Mucosa of rectum (tissue), 2 donors: Measurements from ENCODE around the gene DENND1A.

Experiments used
- H3K27ac ChIP-seq, 2 donors: one replicate each; pipeline ENCODE4 v1.7.0; 2013; ENCODE audit warnings: inconsistent platforms in 2 of 2, low read depth in 2 of 2, low read length in 2 of 2
- H3K27me3 ChIP-seq, 2 donors: one replicate each; pipeline ENCODE4 v1.7.0; 2013; ENCODE audit warnings: low read length in 2 of 2; ENCODE audit not compliant: control insufficient read depth in 2 of 2, insufficient read depth in 2 of 2
- H3K36me3 ChIP-seq, 2 donors: one replicate each; pipeline ENCODE4 v1.7.0; 2013; ENCODE audit warnings: low read length in 2 of 2; ENCODE audit not compliant: control insufficient read depth in 2 of 2, insufficient read depth in 2 of 2
- H3K4me1 ChIP-seq, 2 donors: one replicate each; pipeline ENCODE4 v1.7.0; 2013; ENCODE audit warnings: low read length in 2 of 2, mild to moderate bottlenecking in 1 of 2; ENCODE audit not compliant: control insufficient read depth in 2 of 2, insufficient read depth in 2 of 2
- H3K4me3 ChIP-seq, 2 donors: one replicate each; pipeline ENCODE4 v1.7.0; 2013; ENCODE audit warnings: low read length in 2 of 2
- H3K9ac ChIP-seq, 2 donors: one replicate each; pipeline ENCODE4 v1.7.0; 2013; ENCODE audit warnings: low read length in 2 of 2, low read depth in 1 of 2, mild to moderate bottlenecking in 1 of 2
- H3K9me3 ChIP-seq, 2 donors: one replicate each; pipeline ENCODE4 v1.7.0; 2013; ENCODE audit warnings: low read length in 2 of 2; ENCODE audit not compliant: control insufficient read depth in 2 of 2
- donor health status: healthy.
- donor health status: Normal muscosa, but diverticular disease.

The DENND1A gene

DNA sequence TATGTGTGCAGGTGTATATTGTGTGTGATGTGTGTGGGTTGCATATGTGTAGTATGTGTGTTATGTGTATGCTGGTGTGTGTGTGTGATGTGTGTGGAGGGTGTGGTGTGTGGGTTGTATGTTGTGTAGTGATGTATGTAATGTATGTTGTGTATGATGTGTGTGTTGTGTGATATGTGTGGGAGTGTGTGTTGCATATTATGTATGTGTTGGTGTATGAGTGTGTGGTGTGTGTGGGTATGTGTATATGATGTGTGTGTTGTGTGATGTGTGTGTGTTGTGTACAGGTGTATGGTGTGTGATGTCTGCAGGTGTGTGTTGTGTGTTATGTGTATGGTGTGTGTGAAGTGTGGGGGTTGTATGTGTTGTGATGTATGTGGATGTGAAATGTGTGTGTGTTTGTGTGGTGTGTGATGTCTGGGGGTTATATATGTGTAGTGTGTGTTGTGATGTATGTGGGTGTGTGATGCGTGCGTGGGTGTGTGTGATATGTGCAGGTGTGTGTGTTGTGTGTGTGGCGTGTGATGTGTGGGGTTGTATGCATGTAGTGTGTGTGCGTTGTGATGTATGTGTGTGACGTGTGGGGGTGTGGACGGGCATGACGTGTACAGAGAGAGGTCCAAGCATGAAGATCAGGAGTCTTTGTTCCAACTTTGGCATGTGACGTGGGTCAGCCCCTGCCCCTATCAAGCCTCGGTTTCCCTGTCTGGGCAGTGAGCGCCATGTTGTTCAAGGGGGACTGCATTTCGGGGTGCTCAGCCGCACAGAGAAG is 582.5 kb downstream of the DENND1A start:
- H3K27me3 ChIP-seq, result no peaks in the 10 kb centered on the region
- H3K27ac ChIP-seq, result no peak overlapping the region
- no peaks in the 10 kb centered on the region for H3K9me3 ChIP-seq

DNA sequence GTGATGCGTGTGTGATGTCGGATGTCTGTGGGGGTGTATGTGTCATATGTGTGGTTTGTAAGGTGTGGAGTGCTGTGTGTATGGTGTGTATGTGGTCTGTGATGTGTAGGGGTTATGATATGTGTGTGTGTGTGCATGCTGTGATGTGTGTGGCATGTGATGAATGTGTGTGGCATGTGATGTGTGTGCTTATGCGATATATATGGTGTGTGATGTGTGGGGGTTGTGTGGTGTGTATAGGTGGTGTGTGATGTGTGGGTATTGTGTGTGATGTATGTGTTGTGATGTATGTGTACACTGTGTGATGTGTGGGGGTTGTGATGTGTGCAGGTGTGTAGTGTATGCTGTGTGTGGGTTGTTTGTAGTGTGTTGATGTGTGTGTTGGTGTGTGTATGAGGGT is 583.1 kb downstream of the DENND1A start:
- Histone ChIP-seq H3K9me3 (no peaks in the 10 kb centered on the region), H3K4me3 (no peak overlapping the region), H3K36me3 (no peaks in the 10 kb centered on the region), H3K9ac (no peak overlapping the region), H3K27me3 (no peaks in the 10 kb centered on the region), H3K4me1 (peaks cover 2 to 3% of the 10 kb centered on the region in 2 donors), H3K27ac (no peak overlapping the region)

More for the DNA sequence above, 582.5 kb downstream of the DENND1A start:
- Histone ChIP-seq H3K4me3 (peak overlapping the region in 1 of 2 donors; percentile 6), H3K4me1 (peaks cover 2 to 3% of the 10 kb centered on the region in 2 donors), H3K9ac (peak overlapping the region in 1 of 2 donors; percentile 23), H3K36me3 (no peaks in the 10 kb centered on the region)

DNA sequence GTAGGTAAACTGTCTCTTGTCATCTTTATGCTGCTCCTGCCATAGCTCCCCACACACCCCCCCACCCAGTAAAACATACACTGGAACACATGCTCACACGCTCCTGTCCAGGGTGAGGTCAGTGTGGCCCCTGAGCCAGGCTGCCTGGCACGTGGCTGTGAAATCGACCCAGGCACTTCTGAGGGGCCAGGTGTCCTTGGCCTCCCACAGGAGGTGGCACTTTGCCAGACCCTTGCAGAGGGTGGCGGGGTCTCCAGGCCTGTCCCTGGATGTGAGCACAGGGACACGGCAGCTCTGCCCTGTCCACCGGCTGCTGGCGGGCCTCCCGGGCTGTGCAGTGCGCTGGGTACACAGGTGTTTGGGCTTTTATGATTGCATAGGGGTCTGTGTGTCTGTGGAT is 583.9 kb downstream of the DENND1A start:
- H3K4me1 ChIP-seq, result peaks cover 2 to 3% of the 10 kb centered on the region in 2 donors

DNA sequence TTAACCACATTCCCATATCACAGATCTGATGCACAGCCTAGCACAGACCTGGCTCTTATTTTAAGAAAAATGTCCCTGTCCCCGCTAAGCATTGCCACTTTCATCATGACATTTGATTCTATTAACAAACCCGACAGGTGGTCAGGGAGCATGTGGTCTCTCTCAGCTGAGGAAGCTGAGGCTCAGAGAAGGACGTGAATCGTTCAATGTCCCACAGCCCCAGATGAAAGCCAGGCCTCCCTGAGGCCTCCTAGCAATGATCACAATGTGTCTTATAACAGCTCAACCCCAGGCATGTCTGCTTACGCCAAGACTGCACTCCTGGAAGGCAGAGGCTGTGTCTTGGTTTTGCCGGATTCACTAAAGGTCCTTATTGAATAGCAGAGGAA is 584.4 kb downstream of the DENND1A start:
- Histone ChIP-seq H3K36me3 (no peaks in the 10 kb centered on the region), H3K27ac (no peak overlapping the region), H3K27me3 (no peaks in the 10 kb centered on the region), H3K4me3 (no peak overlapping the region), H3K9me3 (no peaks in the 10 kb centered on the region), H3K4me1 (peaks cover 2 to 3% of the 10 kb centered on the region in 2 donors), H3K9ac (no peak overlapping the region)

More for the DNA sequence above, 583.9 kb downstream of the DENND1A start:
- Histone ChIP-seq H3K36me3 (no peaks in the 10 kb centered on the region), H3K4me3 (no peak overlapping the region), H3K9ac (no peak overlapping the region), H3K9me3 (no peaks in the 10 kb centered on the region), H3K27me3 (no peaks in the 10 kb centered on the region), H3K27ac (no peak overlapping the region)

DNA sequence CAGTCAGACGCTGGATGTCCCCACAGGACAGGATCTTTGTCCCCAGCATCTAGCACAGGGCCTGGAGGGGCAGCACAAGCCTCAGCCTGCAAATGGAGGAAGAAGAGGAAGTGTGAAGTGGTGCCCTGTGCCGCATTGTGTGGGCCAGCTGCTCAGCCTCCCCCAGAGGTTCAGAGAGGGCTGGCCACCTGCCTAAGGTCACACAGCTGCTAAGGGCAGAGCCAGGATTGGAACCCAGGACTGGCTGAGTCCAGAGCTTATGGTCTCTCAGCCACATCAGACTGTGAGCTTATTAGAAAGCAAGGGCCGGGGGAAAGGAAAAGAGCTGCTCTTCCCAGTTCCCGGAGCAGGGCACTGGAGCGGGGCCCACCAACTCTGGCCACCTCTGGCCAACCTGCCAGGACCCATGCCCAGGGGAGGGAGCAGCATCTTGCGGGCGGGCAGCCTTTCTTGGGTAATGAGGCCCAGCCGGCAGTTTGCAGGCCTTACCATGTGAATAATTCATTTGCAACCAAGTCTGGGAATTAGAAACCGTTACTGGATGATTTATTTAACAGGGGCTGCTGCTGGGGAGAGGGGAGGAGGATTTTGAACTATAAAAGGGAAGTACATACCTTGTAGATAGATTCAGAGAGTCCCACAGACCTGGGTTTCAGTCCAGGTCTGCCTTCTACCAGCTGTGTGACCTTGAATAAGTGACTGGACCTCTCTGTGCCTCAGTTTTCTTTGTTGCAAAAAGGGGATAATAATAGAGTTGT is 585.6 kb downstream of the DENND1A start:
- Histone ChIP-seq H3K4me1 (peaks cover 3 to 8% of the 10 kb centered on the region in 2 donors), H3K27ac (peak overlapping the region in 1 of 2 donors; percentile 3), H3K36me3 (no peaks in the 10 kb centered on the region), H3K27me3 (no peaks in the 10 kb centered on the region), H3K9me3 (no peaks in the 10 kb centered on the region), H3K9ac (no peak overlapping the region), H3K4me3 (no peak overlapping the region)

DNA sequence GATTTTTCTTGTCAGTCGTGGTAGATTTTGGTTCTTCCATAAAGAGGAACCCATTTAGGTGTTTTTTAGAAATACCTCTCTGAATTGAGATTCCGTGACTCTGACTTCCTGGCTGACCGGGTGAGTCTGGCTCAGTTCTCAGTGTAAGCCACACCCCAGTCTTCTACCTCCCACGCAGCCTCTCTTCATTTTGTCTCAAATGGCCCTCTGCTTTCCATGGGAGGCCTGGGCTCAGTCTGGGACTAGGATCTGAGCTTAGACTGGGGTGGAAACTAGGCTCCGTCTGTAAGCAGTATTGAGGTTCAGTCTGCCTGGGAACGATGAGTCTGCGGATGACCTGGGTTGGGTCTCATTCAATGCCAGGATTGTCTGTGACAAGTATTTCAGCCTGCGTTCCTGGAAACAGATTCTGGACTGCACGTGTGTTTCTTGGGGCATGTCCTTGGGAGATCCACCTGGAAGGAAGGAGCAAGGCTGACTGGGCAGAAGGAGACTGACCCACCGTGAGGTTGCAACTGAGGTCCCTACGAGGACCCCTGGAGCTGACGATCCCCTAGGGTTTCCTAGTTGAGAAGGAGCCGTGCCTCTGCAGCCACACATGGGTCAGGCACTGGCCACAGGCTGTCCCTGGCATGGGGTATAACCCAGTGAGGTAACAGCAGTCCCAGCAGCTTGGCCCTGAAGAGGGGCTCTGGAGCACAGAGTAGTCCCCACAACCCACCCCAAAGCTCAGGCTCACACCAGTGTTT is 586.3 kb downstream of the DENND1A start:
- no peak overlapping the region for H3K9ac ChIP-seq
- no peaks in the 10 kb centered on the region for H3K27me3 ChIP-seq
- peaks cover 3 to 9% of the 10 kb centered on the region in 2 donors for H3K4me1 ChIP-seq
- H3K4me3 ChIP-seq, result no peak overlapping the region
- H3K9me3 ChIP-seq, result no peaks in the 10 kb centered on the region
- H3K27ac ChIP-seq, result peak overlapping the region in 1 of 2 donors; percentile 3
- H3K36me3 ChIP-seq, result no peaks in the 10 kb centered on the region

DNA sequence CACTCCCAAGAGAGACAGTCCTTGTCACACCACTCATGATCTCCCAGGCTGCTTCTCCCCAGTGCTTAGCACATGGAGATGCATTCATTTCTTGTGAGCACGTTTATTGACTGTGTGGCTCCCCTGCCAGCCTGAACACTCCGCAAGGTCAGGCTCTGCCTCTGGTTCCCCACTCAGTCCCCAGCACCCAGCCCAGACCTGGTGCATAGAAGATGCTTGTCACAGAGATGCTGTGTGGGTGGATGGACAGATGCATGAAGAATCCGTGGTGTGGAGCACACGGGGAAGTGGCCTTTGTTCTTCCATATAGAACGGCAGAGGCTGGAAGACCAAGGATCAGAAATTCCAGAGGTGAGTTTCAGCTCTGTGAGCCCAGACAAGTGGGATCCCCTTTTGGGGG is 587.7 kb downstream of the DENND1A start:
- H3K9me3 ChIP-seq, result no peaks in the 10 kb centered on the region
- H3K9ac ChIP-seq, result no peak overlapping the region
- H3K27me3 ChIP-seq, result no peaks in the 10 kb centered on the region
- no peaks in the 10 kb centered on the region for H3K36me3 ChIP-seq
- H3K27ac ChIP-seq, result no peak overlapping the region
- peaks cover 0 to 10% of the 10 kb centered on the region in 2 donors for H3K4me1 ChIP-seq
- H3K4me3 ChIP-seq, result no peak overlapping the region

DNA sequence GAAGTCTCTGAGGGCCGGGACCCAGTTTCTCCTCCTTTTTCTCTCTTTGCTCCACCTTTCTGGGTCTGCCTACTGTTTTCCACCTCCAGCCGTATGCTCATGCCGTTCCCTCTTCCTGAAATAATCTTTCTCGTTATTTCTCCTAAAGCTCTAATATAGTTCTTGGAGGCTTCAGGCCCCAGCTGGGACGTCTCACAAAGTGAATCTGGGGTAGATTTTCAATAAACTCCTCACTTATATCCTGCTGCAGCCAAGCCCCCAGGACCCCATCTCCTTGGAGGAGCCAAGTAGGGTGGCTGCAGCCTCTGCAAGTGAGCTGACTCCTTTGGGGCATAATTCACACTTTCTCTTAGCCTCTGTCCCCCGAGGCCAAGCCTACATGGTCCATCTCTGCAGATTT is 588.1 kb downstream of the DENND1A start:
- peaks cover 0 to 10% of the 10 kb centered on the region in 2 donors for H3K4me1 ChIP-seq

DNA sequence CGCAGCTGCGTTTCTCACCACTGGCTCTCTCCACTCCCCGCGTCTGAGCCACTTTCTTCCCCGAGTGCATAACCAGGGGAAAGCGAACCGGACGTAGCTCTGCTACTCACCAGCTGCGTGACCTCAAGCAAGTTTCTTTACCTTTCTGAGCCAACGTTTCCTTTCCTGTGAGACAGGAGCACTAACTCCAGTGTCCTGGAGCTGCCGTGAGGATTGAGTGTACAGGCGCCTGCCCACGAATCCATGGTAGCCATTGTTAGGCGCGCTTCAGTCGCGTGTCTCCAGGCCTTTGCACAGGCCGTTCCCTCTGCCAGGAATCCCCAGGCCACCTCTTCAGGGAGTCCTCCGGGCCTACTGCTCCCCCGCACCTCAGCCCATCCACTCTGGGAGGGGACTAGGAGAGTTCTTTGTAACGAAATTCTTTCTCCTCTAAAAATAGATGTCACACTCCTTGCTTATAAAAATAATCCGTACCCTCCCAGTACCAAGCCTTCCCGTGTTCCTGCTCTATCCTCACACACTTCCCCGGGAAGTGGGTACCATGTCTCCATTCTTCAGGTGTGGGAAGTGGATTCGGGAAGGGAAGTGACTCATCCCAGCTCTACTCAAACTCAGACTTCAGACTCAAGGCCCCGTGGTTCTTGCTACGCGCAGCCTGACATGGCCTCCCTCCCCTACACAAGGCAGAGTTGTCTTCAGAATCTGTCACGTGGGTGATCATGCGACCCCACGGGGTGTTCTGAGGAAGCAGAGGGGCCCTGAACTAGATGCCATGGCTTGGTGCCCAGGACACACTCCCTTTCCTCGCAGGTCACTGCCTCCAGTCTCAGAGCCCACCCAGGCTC is 590.0 kb downstream of the DENND1A start:
- H3K27ac ChIP-seq, result peak overlapping the region; percentile 54 to 72
- no peaks in the 10 kb centered on the region for H3K27me3 ChIP-seq
- no peaks in the 10 kb centered on the region for H3K9me3 ChIP-seq
- no peaks in the 10 kb centered on the region for H3K36me3 ChIP-seq
- peak overlapping the region in 1 of 2 donors; percentile 41 for H3K9ac ChIP-seq
- H3K4me1 ChIP-seq, result peaks cover 0 to 10% of the 10 kb centered on the region in 2 donors
- H3K4me3 ChIP-seq, result peak overlapping the region; percentile 25 to 58

More for the DNA sequence above, 588.1 kb downstream of the DENND1A start:
- Histone ChIP-seq H3K27me3 (no peaks in the 10 kb centered on the region), H3K9me3 (no peaks in the 10 kb centered on the region), H3K27ac (no peak overlapping the region), H3K4me3 (no peak overlapping the region), H3K36me3 (no peaks in the 10 kb centered on the region), H3K9ac (no peak overlapping the region)
